Caco-2 (cell line): Measurements from ENCODE around the gene MARVELD1. TPM values are rescaled to one million over a fixed set of nuclear protein-coding genes. Genes with fewer than 3 reads are reported as not detected.

ENCODE experiments used
- BruUV-seq: library from RNA; stranded (reverse); fragments of 400-500 nt; replicated peaks from 2 replicates; lab custom pipeline; 2021; lab: Mats Ljungman, UMichigan
- CTCF ChIA-PET: fragments of 300-600 bp; sonication (Branson Sonifier 250); formaldehyde crosslinking; loops from one replicate; lab custom pipeline; 2022; ENCODE audit warnings: antibody characterized with exemption; lab: Charles Lee
- POLR2A ChIA-PET: fragments of 300-600 bp; sonication (Branson Sonifier 250); formaldehyde crosslinking; loops from one replicate; lab custom pipeline; 2022; ENCODE audit warnings: antibody characterized with exemption; lab: Charles Lee
- DNase-seq, 2 experiments: peaks; one replicate each; pipeline versions ENCODE4 v3.0.0 to v3.0.0-alpha.2; 2020 to 2022
- H3K27me3 ChIP-seq: replicated peaks from 2 replicates; pipeline ENCODE4 v1.6.0; 2011; ENCODE audit warnings: low read length; ENCODE audit not compliant: control insufficient read depth, insufficient read depth
- H3K36me3 ChIP-seq: 2 replicates; pipeline ENCODE4 v1.5.1; 2011; ENCODE audit warnings: low read length; ENCODE audit not compliant: control insufficient read depth, insufficient read depth
- H3K4me1 ChIP-seq: fragments of 250-450 bp; sonication (Bioruptor Pico); 2 replicates; pipeline ENCODE4 v1.5.1; 2020; ENCODE audit warnings: mild to moderate bottlenecking
- H3K4me3 ChIP-seq: 2 replicates; pipeline ENCODE4 v1.5.1; 2011; ENCODE audit warnings: low read depth, mild to moderate bottlenecking, control low read depth, low read length
- H3K9me3 ChIP-seq: fragments of 250-450 bp; sonication (Bioruptor Pico); 2 replicates; pipeline ENCODE4 v1.5.1; 2020; ENCODE audit warnings: mild to moderate bottlenecking, moderate library complexity
- H3K27ac Mint-ChIP-seq: one replicate; pipeline ENCODE4 v1.8.0; 2022; ENCODE audit warnings: mixed read lengths; ENCODE audit not compliant: unreplicated experiment
- H3K27me3 Mint-ChIP-seq: one replicate; pipeline ENCODE4 v1.8.0; 2022; ENCODE audit warnings: mixed read lengths; ENCODE audit not compliant: insufficient read depth, unreplicated experiment
- H3K36me3 Mint-ChIP-seq: one replicate; pipeline ENCODE4 v1.8.0; 2022; ENCODE audit warnings: mild to moderate bottlenecking, mixed read lengths; ENCODE audit not compliant: insufficient read depth, unreplicated experiment
- H3K4me1 Mint-ChIP-seq: one replicate; pipeline ENCODE4 v1.8.0; 2022; ENCODE audit warnings: low read depth, mixed read lengths; ENCODE audit not compliant: unreplicated experiment
- H3K4me3 Mint-ChIP-seq: one replicate; pipeline ENCODE4 v1.8.0; 2022; ENCODE audit warnings: mild to moderate bottlenecking, moderate library complexity, mixed read lengths; ENCODE audit not compliant: unreplicated experiment
- H3K9me3 Mint-ChIP-seq: one replicate; pipeline ENCODE4 v1.8.0; 2022; ENCODE audit warnings: mixed read lengths; ENCODE audit not compliant: unreplicated experiment
- intact Hi-C: fragments of 100-400 bp; cut with micrococcal nuclease; formaldehyde crosslinking; loops from one replicate; pipeline ENCODE4 v1.10.0; 2022; ENCODE audit not compliant: unreplicated experiment
- total RNA-seq: library from RNA; stranded (reverse); gene quantifications from 2 replicates; pipeline ENCODE4 v1.2.3, GENCODE V29; 2022
- TF ChIP-seq, protein P1 (sequence below), 2 experiments: fragments of 200-600 bp in 1 of 2; IDR thresholded peaks; 1 replicate in 1 of 2; 2 replicates in 1 of 2; pipeline versions ENCODE4 v1.5.1 to v1.8.0; 2011 to 2022; ENCODE audit warnings: antibody characterized with exemption in 1 of 2, control low read depth in 1 of 2, inconsistent platforms in 1 of 2, low read depth in 1 of 2, low read length in 1 of 2, mild to moderate bottlenecking in 1 of 2, moderate library complexity in 1 of 2; ENCODE audit not compliant: insufficient read depth in 1 of 2, severe bottlenecking in 1 of 2, unreplicated experiment in 1 of 2

The MARVELD1 gene
- total RNA-seq, 1 experiment from 2014 or later: 19.6 TPM

DNA sequence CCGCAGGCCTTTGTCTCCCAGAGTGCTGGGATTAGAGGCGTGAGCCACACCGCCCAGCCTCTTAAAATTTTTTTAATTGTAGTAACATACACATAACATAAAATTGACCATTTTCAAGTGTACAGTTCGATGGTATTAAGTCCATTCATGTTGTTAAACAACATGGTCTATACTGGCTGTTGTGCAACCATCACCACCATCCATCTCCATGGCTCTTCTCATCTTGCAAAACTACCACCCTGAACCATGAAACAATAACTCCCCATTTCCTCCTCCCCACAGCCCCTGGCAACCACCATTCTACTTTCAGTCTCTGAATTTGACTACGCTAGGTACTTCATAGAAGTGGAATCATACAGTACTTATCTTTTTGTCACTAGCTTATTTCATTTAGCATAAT lies 15.5 kb downstream of the MARVELD1 start:
- H3K27ac Mint-ChIP-seq: no peak overlapping the region
- H3K4me1 Mint-ChIP-seq: peaks cover 10% of the 10 kb centered on the region
- ChIA-PET POLR2A (no interaction called here), CTCF (no interaction called here)
- no peak for DNase-seq
- no peak overlapping the region for H3K4me3 Mint-ChIP-seq
- Histone ChIP-seq H3K9me3 (no peaks in the 10 kb centered on the region), H3K27me3 (no peaks in the 10 kb centered on the region), H3K4me1 (no peaks in the 10 kb centered on the region), H3K36me3 (no peaks in the 10 kb centered on the region), H3K4me3 (no peak overlapping the region)
- H3K36me3 Mint-ChIP-seq: no peaks in the 10 kb centered on the region
- no TSS peak for BruUV-seq
- no peaks in the 10 kb centered on the region for H3K27me3 Mint-ChIP-seq
- H3K9me3 Mint-ChIP-seq: no peaks in the 10 kb centered on the region
- intact Hi-C loops: no loop called here
- TF ChIP-seq, protein P1, sequence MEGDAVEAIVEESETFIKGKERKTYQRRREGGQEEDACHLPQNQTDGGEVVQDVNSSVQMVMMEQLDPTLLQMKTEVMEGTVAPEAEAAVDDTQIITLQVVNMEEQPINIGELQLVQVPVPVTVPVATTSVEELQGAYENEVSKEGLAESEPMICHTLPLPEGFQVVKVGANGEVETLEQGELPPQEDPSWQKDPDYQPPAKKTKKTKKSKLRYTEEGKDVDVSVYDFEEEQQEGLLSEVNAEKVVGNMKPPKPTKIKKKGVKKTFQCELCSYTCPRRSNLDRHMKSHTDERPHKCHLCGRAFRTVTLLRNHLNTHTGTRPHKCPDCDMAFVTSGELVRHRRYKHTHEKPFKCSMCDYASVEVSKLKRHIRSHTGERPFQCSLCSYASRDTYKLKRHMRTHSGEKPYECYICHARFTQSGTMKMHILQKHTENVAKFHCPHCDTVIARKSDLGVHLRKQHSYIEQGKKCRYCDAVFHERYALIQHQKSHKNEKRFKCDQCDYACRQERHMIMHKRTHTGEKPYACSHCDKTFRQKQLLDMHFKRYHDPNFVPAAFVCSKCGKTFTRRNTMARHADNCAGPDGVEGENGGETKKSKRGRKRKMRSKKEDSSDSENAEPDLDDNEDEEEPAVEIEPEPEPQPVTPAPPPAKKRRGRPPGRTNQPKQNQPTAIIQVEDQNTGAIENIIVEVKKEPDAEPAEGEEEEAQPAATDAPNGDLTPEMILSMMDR (IDR thresholded peaks at IDR 0.05; ENCODE audit: insufficient read depth in 1 of 2, low read depth in 1 of 2, low read length in 1 of 2, severe bottlenecking in 1 of 2, unreplicated experiment in 1 of 2): no peak

DNA sequence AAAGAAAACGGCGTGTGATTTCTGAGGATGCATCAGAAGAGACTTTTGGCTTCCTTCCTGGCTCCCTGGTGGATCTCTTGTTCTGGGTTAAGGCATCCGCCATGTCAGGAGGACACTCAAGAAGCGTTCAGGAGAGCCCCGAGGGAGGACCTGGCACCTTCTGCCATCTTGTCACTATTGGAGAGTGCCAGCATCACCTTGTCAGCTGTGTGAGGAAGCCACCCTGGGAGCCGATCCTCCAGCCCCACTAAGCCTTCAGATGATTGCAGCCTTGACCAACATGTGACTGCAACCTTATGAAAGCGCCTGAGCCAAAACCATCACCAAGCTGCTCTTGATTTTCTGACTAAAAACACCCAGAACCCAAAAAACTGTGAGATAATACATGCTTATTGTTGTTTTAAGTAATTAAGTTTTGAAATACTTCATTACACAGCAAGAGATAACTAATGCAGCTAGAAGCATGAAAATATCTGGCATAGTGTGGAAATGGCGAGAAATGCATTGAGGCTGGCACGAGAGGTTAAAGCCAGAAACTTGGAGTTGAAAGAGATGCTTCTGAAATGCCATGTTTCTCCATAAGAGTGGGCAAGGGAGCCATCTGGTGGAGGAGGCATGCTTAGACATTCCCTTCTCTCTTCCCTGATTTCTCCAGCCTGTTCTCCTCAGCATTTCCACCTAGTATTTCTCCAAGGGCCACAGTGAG lies 18.0 kb downstream of the MARVELD1 start:
- H3K36me3 Mint-ChIP-seq: peaks cover 1% of the 10 kb centered on the region
- H3K9me3 Mint-ChIP-seq: peaks cover 5% of the 10 kb centered on the region
- BruUV-seq: no TSS peak
- ChIA-PET CTCF (interaction anchor here (1.0 to 1.5 kb wide), 3 partner anchors 22 to 44 kb away, joined by 4 to 6 read pairs (median 5); partner anchors contain the start of gene AVPI1), POLR2A (interaction anchor here (0.6 to 1.3 kb wide), 2 partner anchors 45 to 53 kb away, joined by 4 read pairs; partner anchors contain the start of gene AVPI1)
- Histone ChIP-seq H3K4me3 (no peak overlapping the region), H3K36me3 (no peaks in the 10 kb centered on the region), H3K9me3 (no peaks in the 10 kb centered on the region), H3K4me1 (peaks cover 1% of the 10 kb centered on the region; the same call in 1 of the 2 replicates), H3K27me3 (no peaks in the 10 kb centered on the region)
- peaks cover 12% of the 10 kb centered on the region for H3K4me1 Mint-ChIP-seq
- H3K4me3 Mint-ChIP-seq: no peak overlapping the region
- no peaks in the 10 kb centered on the region for H3K27me3 Mint-ChIP-seq
- H3K27ac Mint-ChIP-seq: no peak overlapping the region
- TF ChIP-seq, protein P1 (IDR thresholded peaks at IDR 0.05; ENCODE audit: insufficient read depth in 1 of 2, low read depth in 1 of 2, low read length in 1 of 2, severe bottlenecking in 1 of 2, unreplicated experiment in 1 of 2): peak; percentile 81 to 88
- intact Hi-C loops: loop anchor here (1.0 to 10.0 kb wide), 5 partner anchors 17 to 327 kb away; partner anchors contain the start of gene RRP12
- DNase-seq: peak; percentile 63 to 79

- TF ChIP-seq, protein P1 (IDR thresholded peaks at IDR 0.05; ENCODE audit: insufficient read depth in 1 of 2, low read depth in 1 of 2, low read length in 1 of 2, severe bottlenecking in 1 of 2, unreplicated experiment in 1 of 2): no peak
- H3K36me3 Mint-ChIP-seq: peaks cover 6% of the 10 kb centered on the region
- no peaks in the 10 kb centered on the region for H3K27me3 ChIP-seq
- intact Hi-C loops: loop anchor here (10.0 kb wide), 1 partner anchor 327 kb away; the partner anchor contains the start of gene RRP12
- no peak for DNase-seq
- H3K4me3 Mint-ChIP-seq: no peak overlapping the region
- H3K4me1 ChIP-seq: peaks cover 4% of the 10 kb centered on the region; the same call in 1 of the 2 replicates
- no peaks in the 10 kb centered on the region for H3K9me3 ChIP-seq
- no TSS peak for BruUV-seq
- H3K4me1 Mint-ChIP-seq: peaks cover 12% of the 10 kb centered on the region
- no peak overlapping the region for H3K4me3 ChIP-seq
- H3K9me3 Mint-ChIP-seq: peaks cover 5% of the 10 kb centered on the region
- H3K27me3 Mint-ChIP-seq: no peaks in the 10 kb centered on the region
- no peaks in the 10 kb centered on the region for H3K36me3 ChIP-seq
- ChIA-PET POLR2A (interaction anchor here (1.3 kb wide), 1 partner anchor 45 kb away, joined by 4 read pairs; the partner anchor contains the start of gene AVPI1), CTCF (interaction anchor here (1.0 to 1.5 kb wide), 2 partner anchors 23 to 45 kb away, joined by 4 to 6 read pairs; partner anchors contain the start of gene AVPI1)
- H3K27ac Mint-ChIP-seq: no peak overlapping the region
These were observed 18.5 kb downstream of the MARVELD1 start for GRCh38 chr10:97732052-97732359.
